Ovary (tissue), 3 donors: Measurements from ENCODE around the gene GPR137B.

Source experiments
- CTCF ChIP-seq, 3 donors: fragments of 450-650 bp in 2 of 3; fragments of 200-600 bp in 1 of 3; IDR thresholded peaks; one replicate each; pipeline versions ENCODE4 v1.5.1 to v1.8.0; 2016 to 2022; ENCODE audit warnings: antibody characterized with exemption in 3 of 3, mild to moderate bottlenecking in 1 of 3
- EP300 ChIP-seq: sonication (generic); formaldehyde crosslinking; IDR thresholded peaks from one replicate; pipeline ENCODE4 v1.6.1; 2017; ENCODE audit warnings: antibody characterized with exemption
- POLR2A ChIP-seq: fragments of 450-650 bp; IDR thresholded peaks from one replicate; pipeline ENCODE4 v1.6.1; 2017; ENCODE audit warnings: antibody characterized with exemption, mild to moderate bottlenecking, moderate library complexity
- donor health status: DM: no; HTN: no; CAD: no.

GRCh38 chr1:236150986-236151385, 8.6 kb downstream of the GPR137B start:
- TF ChIP-seq EP300 (no peak), CTCF (IDR thresholded peaks at IDR 0.05) (no peak), POLR2A (no peak)
